KMS-11 (cell line): ENCODE data around the gene TMEM242.

Source experiments
- H2AFZ ChIP-seq: fragments of 200-600 bp; sonication (generic); 2 replicates; pipeline ENCODE4 v1.6.1; 2016; ENCODE audit warnings: antibody characterized with exemption, mixed run types, low read depth
- H3K27ac ChIP-seq: fragments of 200-600 bp; sonication (generic); 2 replicates; pipeline ENCODE4 v1.6.1; 2016; ENCODE audit warnings: mild to moderate bottlenecking, mixed run types
- H3K27me3 ChIP-seq: fragments of 200-600 bp; sonication (generic); 2 replicates; pipeline ENCODE4 v1.6.1; 2017; ENCODE audit warnings: mild to moderate bottlenecking, low read depth, mixed run types, moderate library complexity; ENCODE audit not compliant: insufficient read depth
- H3K36me3 ChIP-seq: fragments of 200-600 bp; sonication (generic); 2 replicates; pipeline ENCODE4 v1.6.1; 2017; ENCODE audit warnings: mild to moderate bottlenecking, mixed run types; ENCODE audit not compliant: insufficient read depth
- H3K4me1 ChIP-seq: fragments of 200-600 bp; sonication (generic); 2 replicates; pipeline ENCODE4 v1.6.1; 2016; ENCODE audit warnings: mild to moderate bottlenecking, low read depth, mixed run types; ENCODE audit not compliant: poor library complexity, severe bottlenecking
- H3K4me2 ChIP-seq: fragments of 200-600 bp; sonication (generic); 2 replicates; pipeline ENCODE4 v1.7.0; 2016; ENCODE audit warnings: mild to moderate bottlenecking, mixed run types
- H3K4me3 ChIP-seq: fragments of 200-600 bp; sonication (generic); IDR thresholded peaks from 2 replicates; pipeline ENCODE4 v1.6.1; 2017; ENCODE audit warnings: low read depth, low read length, mixed read lengths; ENCODE audit not compliant: insufficient read depth
- H3K79me2 ChIP-seq: fragments of 200-600 bp; sonication (generic); 2 replicates; pipeline ENCODE4 v1.6.1; 2016; ENCODE audit warnings: low read depth, mixed run types; ENCODE audit not compliant: insufficient read depth
- H3K9ac ChIP-seq: fragments of 200-600 bp; sonication (generic); 2 replicates; pipeline ENCODE4 v1.6.1; 2016; ENCODE audit warnings: mild to moderate bottlenecking, mixed run types
- H4K20me1 ChIP-seq: fragments of 200-600 bp; sonication (generic); 2 replicates; pipeline ENCODE4 v1.6.1; 2016; ENCODE audit warnings: mild to moderate bottlenecking, mixed run types; ENCODE audit not compliant: insufficient read depth
- CTCF ChIP-seq: fragments of 200-600 bp; sonication (generic); conservative IDR thresholded peaks from 2 replicates; pipeline ENCODE4 v1.6.1; 2017; ENCODE audit warnings: low read depth, mild to moderate bottlenecking, antibody characterized with exemption, low read length, moderate library complexity, mixed read lengths

Gene TMEM242

DNA sequence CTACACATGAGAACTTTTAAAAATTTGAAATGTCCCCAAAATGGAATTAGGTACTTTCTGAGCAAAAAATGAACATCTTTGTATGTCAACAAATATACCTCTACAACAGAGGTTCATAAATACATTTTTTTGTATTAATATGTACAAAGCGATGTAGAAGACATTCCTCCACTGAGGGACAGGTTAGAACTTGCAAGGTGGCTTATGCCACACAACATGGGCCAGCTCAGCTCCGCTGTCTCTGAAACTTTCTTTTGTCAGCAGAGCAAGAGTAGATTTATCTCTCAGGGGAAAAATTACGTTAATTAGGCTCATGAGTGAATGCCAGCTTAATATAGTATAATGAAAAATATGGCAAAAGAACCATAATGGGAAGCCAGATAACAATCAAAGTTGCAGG is 10.6 kb upstream of the TMEM242 start:
- Histone ChIP-seq H2AFZ (no peak overlapping the region), H3K4me2 (no peak overlapping the region), H4K20me1 (no peaks in the 10 kb centered on the region), H3K79me2 (no peaks in the 10 kb centered on the region), H3K4me1 (no peaks in the 10 kb centered on the region), H3K4me3 (no peak overlapping the region), H3K36me3 (no peaks in the 10 kb centered on the region), H3K9ac (no peak overlapping the region), H3K27me3 (no peaks in the 10 kb centered on the region), H3K27ac (no peak overlapping the region)
- TF ChIP-seq CTCF, result no peak

DNA sequence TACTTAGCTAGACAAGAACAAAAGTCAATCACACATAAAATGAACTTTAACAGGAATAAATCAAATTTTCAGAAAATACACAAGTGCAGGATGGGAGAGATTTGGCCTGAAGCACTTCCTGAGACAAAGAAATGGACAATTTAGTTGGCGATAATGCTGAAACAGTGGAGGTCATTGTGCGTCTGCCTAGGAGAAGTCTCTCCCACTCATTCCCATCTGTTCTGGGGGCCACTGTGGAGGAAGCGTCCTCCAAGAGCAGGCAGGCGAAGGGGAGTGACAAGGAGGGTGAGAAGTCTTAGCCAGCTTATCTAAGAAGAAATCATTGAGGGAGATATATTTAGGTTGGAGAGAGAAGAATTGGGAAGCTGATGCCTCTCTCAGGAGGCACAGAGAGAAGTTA is 10.2 kb upstream of the TMEM242 start:
- Histone ChIP-seq H3K4me1 (peaks cover under 1% of the 10 kb centered on the region), H3K79me2 (no peaks in the 10 kb centered on the region), H3K4me3 (no peak overlapping the region), H3K27me3 (no peaks in the 10 kb centered on the region), H3K9ac (no peak overlapping the region), H3K4me2 (no peak overlapping the region), H3K36me3 (no peaks in the 10 kb centered on the region), H4K20me1 (no peaks in the 10 kb centered on the region), H3K27ac (no peak overlapping the region), H2AFZ (no peak overlapping the region)
- TF ChIP-seq CTCF, result no peak

- Histone ChIP-seq H3K36me3 (no peaks in the 10 kb centered on the region), H3K79me2 (no peaks in the 10 kb centered on the region), H3K27ac (no peak overlapping the region), H3K9ac (no peak overlapping the region), H3K4me1 (peaks cover 7% of the 10 kb centered on the region), H2AFZ (no peak overlapping the region), H4K20me1 (no peaks in the 10 kb centered on the region), H3K27me3 (no peaks in the 10 kb centered on the region), H3K4me2 (no peak overlapping the region), H3K4me3 (no peak overlapping the region)
- no peak for TF ChIP-seq CTCF
These were observed 9.5 kb upstream of the TMEM242 start for GRCh38 chr6:157332813-157333212.

GRCh38 chr6:157330831-157331230 is 7.5 kb upstream of the TMEM242 start:
- no peaks in the 10 kb centered on the region for H3K79me2 ChIP-seq
- H3K36me3 ChIP-seq, result no peaks in the 10 kb centered on the region
- no peak overlapping the region for H3K27ac ChIP-seq
- no peak overlapping the region for H3K9ac ChIP-seq
- H4K20me1 ChIP-seq, result no peaks in the 10 kb centered on the region
- TF ChIP-seq CTCF, result no peak
- peaks cover 24% of the 10 kb centered on the region for H3K4me1 ChIP-seq
- no peaks in the 10 kb centered on the region; the same call in 1 of the 2 replicates for H3K27me3 ChIP-seq
- no peak overlapping the region for H3K4me2 ChIP-seq
- H3K4me3 ChIP-seq, result no peak overlapping the region
- H2AFZ ChIP-seq, result no peak overlapping the region
